Measurements from ENCODE around the gene NRSN2.
"Not testable (repeated sequence)": the region's sequence is repeated elsewhere in the genome, so short reads cannot be mapped to it uniquely, and the experiment has no call there.

The NRSN2 gene

GRCh38 chr20:325045-325888 lies 21.6 kb upstream of the NRSN2 start, which contains the start of gene SOX12:
SOX12 (plus strand) TSS chr20:325552; CDS start chr20:325925, 373 bp downstream.
- peak; percentile 98 for DNase-seq

- DNase-seq, result peak; percentile 86
Measured at GRCh38 chr20:325889-326644, 20.8 kb upstream of the NRSN2 start.

GRCh38 chr20:326645-327185 lies 20.2 kb upstream of the NRSN2 start:
- DNase-seq, result peak; percentile 67

- DNase-seq, result peak; percentile 93
Measured at GRCh38 chr20:327186-328026, 19.5 kb upstream of the NRSN2 start.

- peak; percentile 36 for DNase-seq
Measured at GRCh38 chr20:328027-328974, 18.6 kb upstream of the NRSN2 start.

- peak; percentile 49 for DNase-seq
Measured at GRCh38 chr20:328975-329695, 17.8 kb upstream of the NRSN2 start.

- peak; percentile 89 for DNase-seq
Measured at GRCh38 chr20:329851-330232, 17.1 kb upstream of the NRSN2 start.

- DNase-seq, result peak; percentile 81
Measured at GRCh38 chr20:330233-331149, 16.4 kb upstream of the NRSN2 start.

- no peak for DNase-seq
Measured at GRCh38 chr20:334578-334977, 12.3 kb upstream of the NRSN2 start.

GRCh38 chr20:336040-336439 lies 10.9 kb upstream of the NRSN2 start:
- not testable (repeated sequence) for DNase-seq

- peak; percentile 64 for DNase-seq
Measured at GRCh38 chr20:341682-342081, 5.2 kb upstream of the NRSN2 start.

- DNase-seq, result no peak
Measured at GRCh38 chr20:343107-343506, 3.8 kb upstream of the NRSN2 start.

GRCh38 chr20:346033-346639 lies 775 bp upstream of the NRSN2 start:
- DNase-seq, result no peak

GRCh38 chr20:347317-347639 lies 367 bp downstream of the NRSN2 start:
- no peak for DNase-seq

GRCh38 chr20:347640-348484 lies 951 bp downstream of the NRSN2 start:
- peak; percentile 98 for DNase-seq

- DNase-seq, result no peak
Measured at GRCh38 chr20:348972-349841, 2.3 kb downstream of the NRSN2 start.

GRCh38 chr20:353166-353565 lies 6.3 kb downstream of the NRSN2 start:
- no peak for DNase-seq
